Activated CD4-positive, alpha-beta T cell treated with anti-CD3 and anti-CD28 coated beads, Interleukin-2, amount 50 U/mL, for 24 hours (primary cell): ENCODE results near the gene ICOSLG.
"Not testable (repeated sequence)": the region's sequence is repeated elsewhere in the genome, so short reads cannot be mapped to it uniquely, and the experiment has no call there.

Experiments used
- DNase-seq, 2 donors: peaks; one replicate each; pipeline ENCODE4 v3.0.0-alpha.2; 2020; ENCODE audit warnings: low read depth in 1 of 2, low spot score in 1 of 2

ICOSLG gene

DNA sequence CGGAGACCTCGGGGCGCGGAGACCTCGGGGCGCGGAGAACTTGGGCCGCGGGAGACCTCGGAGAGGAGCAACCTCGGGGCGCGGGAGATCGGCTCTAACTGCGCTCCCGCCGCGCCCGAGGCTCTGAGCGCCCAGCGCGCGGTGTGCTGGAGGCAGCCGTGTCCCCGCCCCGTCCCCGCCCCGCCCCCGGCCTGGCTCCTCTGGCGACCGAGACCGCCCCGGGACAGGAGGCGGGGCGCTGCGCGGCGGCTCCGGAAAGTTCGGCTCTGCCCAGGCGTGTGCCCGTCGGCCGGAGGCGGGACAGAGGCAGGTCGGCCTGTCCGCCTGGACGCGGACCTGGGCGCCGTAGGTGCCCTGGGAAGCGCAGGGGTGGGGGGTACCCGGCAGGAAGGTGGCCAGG, at the start of gene ICOSLG:
Gene ICOSLG (minus strand): TSS at position 102 of the 400 bp plus-strand sequence. CDS start 126 bp downstream, outside the sequence.
- DNase-seq, result not testable (repeated sequence)

- no peak for DNase-seq
Measured at GRCh38 chr21:44289381-44290010, 48.8 kb upstream of the ICOSLG start.

DNA sequence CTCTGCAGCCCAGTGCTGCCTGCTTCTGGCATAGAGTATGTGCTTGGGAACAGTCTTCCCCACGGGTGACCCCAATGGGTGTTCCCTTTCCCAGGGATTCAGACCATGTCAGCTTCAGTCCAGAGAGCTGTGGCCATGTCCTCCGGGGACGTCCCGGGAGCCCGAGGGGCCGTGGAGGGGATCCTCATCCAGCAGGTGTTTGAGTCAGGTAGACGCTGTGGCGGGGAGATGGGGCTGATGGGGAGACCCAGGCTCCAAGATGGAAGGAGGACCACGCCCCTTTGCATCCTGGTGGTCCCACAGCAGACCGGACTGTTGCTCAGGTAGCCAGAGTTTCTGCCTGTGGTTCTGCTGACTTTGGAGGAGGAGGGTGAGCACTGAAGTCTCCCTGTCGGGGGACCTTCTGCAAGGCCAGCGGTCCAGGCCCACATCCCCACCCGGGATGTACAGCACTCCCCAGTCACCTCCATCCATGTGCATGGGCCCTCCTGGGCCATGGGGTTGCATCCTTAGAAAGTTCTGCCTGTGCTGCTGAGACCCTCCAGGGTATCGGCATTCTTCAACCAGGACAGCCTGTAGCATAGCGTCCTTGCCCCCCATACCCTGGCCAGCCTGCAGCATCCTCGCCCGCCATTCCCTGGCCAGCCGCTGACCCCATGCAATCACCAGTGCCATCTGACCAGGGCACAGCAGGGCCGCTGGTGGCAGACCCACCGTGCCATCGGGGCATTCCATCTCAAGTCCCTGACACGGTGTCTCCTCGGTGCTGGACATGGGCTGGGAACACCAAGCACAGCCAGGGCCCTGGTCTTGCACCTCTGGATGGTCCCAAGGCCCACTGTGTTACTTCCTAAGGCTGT, 47.7 kb upstream of the ICOSLG start:
- no peak for DNase-seq

- DNase-seq, result no peak
Measured at GRCh38 chr21:44286716-44287632, 46.2 kb upstream of the ICOSLG start.

- DNase-seq, result no peak
Measured at GRCh38 chr21:44286086-44286715, 45.5 kb upstream of the ICOSLG start.

DNA sequence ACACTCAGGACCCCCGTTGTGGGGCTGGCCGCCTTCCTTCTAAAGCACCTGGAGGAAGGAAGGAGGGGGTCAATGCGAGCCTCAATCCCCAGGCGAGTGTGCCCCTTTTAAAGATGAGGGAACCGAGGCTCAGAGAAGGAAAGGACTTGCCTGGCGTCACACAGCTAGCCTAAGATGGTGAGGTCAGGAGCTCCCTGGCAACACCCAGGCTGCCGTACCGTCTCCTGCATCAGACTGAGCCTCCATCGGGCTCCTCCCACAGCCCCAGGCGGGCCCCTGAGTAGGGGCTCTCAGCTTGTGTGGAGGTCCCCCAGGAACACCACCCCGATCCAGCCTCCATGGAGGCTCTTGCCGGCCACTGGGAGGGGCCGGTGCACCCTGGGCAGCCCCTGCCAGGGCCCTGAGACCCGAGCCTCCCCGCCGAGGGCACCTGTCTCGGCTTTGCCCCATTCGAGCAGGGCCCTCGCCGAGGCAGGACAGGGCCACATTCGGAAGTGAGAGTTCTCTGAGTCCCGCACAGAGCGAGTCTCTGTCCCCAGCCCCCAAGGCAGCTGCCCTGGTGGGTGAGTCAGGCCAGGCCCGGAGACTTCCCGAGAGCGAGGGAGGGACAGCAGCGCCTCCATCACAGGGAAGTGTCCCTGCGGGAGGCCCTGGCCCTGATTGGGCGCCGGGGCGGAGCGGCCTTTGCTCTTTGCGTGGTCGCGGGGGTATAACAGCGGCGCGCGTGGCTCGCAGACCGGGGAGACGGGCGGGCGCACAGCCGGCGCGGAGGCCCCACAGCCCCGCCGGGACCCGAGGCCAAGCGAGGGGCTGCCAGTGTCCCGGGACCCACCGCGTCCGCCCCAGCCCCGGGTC, 44.6 kb upstream of the ICOSLG start, which contains the start of gene AIRE:
Gene AIRE (plus strand): TSS at position 739 of the 855 bp plus-strand sequence. CDS start 131 bp downstream, outside the sequence.
- DNase-seq, result no peak

DNA sequence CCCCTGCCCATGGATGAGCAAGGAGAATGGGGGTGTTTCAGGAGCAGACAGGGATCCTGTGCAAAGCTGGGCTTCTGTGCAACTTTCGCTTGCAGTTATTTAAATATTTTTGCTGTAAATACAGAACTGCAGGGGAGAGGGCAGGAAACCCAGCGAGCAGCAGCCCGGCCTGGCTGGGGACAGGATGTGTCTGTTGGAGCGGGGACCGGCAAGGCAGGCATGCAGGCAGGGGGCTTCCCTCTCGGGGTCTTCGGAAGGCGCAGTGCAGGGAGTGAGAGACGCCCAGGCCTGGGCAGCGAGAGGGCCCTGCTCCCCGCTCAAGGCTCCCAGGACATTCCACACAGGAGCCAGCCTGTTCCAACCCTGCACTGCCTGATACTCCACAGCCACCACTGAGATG, 43.2 kb upstream of the ICOSLG start:
- DNase-seq, result no peak

GRCh38 chr21:44283211-44283785, 42.6 kb upstream of the ICOSLG start:
- DNase-seq, result not testable (repeated sequence)

DNA sequence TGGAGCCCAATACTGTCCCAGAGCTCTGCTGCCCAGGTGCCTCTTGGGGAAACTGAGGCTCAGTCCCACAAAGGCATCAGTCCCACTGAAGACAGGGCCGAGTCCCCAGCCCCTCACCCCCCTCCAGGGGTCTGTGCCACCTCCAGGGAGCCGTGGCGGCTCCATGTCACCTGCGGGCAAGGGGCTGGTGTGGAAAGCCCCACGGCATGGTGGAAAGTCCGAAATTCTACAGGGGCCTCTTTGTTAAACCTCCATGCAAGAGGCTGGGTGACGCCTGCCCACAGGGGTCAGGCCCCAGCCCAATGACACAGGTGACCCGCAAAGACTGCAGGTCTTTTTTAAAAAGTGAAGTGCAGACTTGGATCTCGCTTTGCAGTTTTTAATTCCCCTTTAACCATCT, 41.6 kb upstream of the ICOSLG start:
- DNase-seq, result no peak

- no peak for DNase-seq
Measured at GRCh38 chr21:44281801-44282200, 41.1 kb upstream of the ICOSLG start.

- DNase-seq, result no peak
Measured at GRCh38 chr21:44279354-44280260, 38.9 kb upstream of the ICOSLG start.

GRCh38 chr21:44275041-44275440, 34.3 kb upstream of the ICOSLG start:
- no peak for DNase-seq

DNA sequence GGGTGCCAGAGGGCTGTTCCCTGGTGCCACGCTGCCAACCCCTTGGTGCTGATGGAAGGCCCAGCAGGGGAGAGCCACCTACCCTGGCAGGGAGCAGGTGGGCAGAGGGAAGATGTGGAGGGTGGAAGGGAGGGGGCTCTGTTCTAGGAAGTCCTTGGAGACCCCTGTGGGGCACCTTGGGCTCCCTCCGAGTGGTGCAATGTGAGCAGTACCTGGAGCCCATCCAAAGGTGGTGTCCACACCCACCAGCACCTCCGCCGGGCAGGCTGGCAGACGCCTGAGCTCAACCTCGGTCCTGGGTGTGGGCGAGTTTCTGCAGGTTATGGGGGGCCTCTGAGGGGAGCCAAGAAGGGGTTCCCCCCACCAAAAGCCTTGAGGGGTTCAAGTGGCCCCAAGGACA, 32.3 kb upstream of the ICOSLG start:
- no peak for DNase-seq

GRCh38 chr21:44272284-44272858, 31.6 kb upstream of the ICOSLG start:
- DNase-seq, result no peak

DNA sequence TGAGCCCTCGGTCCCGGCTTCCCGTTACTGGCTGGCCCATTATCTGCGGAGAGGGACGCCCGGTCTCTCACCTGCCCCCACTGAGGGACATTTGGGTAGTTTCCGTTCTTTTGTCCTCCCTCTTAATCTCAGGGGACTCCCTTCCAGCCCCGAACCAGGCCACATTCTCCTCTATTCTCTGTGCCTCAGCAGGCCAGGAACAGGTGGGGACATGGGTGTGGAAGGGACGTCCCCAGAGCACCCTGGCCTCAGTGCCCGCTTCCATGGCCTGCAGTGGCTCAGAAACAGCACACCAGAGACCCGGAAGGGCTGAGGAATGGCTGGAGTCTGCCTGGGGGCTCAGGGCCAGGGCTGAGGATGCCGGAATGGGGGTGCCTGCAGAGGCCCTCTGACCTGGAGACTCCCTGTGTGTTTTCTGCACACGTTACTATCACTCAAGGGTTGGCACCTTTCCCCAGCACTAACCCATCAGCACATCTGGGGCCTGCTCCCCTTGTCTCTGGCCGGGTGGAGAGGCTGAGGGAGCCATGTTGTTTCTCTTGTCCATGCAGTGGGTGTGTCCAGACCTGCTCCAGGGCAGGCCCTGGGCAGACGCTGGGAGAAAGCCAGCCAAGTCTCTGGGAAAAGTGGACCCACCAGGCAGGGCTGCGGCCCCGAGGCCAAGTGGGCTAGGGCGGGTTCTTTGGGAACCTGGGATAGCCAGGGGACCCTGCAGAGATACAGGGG, 31.0 kb upstream of the ICOSLG start:
- DNase-seq, result no peak

DNA sequence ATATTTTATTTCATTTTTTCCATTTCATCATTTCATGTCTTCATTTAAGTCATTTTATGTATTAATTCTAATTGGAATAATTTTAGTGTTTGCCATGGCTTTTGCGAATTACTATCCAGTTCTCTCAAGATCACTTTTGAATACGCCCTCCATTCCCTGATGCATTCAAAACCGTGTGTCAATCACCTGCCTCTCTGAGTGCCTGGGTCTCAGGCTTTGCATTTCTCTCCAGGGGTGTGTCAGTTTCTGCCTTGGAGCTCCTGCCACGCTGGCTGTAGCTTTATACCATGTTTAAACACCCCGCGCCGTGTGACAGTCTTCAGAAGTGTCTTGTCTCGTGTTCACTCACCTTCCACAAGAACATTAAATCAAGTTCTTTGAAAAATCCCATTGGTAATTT, 28.3 kb upstream of the ICOSLG start:
- DNase-seq, result no peak

DNA sequence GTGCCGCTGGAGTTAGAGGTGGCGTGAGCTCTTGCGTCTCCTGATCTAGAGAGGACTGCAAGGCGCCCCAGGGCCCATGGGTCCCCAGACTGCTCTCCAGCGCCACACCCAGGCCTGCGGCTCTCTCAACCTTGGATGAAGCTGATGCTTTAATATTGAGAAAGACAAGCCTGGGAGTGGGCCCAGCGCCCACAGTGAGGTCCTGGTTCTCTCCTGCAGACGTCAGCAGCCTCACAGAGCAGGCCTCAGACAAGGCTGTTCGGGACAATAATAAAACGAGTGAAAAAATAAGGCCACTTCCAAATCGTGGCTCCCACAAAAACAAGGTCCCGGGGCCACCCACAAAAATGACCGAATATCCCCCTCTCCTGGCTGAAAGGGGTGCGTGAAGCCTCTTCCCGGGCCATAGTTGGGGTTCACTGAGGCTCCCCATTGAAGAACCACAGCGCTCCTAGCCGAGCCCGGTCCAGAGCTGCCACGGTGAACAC, 27.0 kb upstream of the ICOSLG start:
- DNase-seq, result no peak
